GM12878 (cell line): Measurements from ENCODE around the gene COQ5. TPM values are rescaled to one million over a fixed set of nuclear protein-coding genes. Genes with fewer than 3 reads are reported as not detected.
A peak's percentile ranks its signal among the peaks of the same experiment; 100 is the strongest.

Source experiments
- ATAC-seq: fragments of 200-7000 bp; cut with Tn5 transposase; 3 replicates; pipeline ENCODE4 v1.9.1; 2020; ENCODE audit warnings: mild to moderate bottlenecking, moderate library complexity
- BruUV-seq: library from RNA; stranded (reverse); fragments of 400-500 nt; replicated peaks from 2 replicates; lab custom pipeline; 2021; lab: Mats Ljungman, UMichigan
- CTCF ChIA-PET: fragments of 300-600 bp; sonication (Branson Sonifier 250); formaldehyde crosslinking; extraction: SDS; loops from one replicate; lab custom pipeline; 2021; ENCODE audit warnings: inconsistent platforms; lab: Yijun Ruan, JAX
- POLR2A ChIA-PET: fragments of 350-600 bp; formaldehyde crosslinking; extraction: SDS; loops from one replicate; lab custom pipeline; 2021; ENCODE audit warnings: inconsistent platforms; lab: Charles Lee
- RAD21 ChIA-PET: fragments of 300-600 bp; sonication (Branson Sonifier 250); formaldehyde crosslinking; loops from one replicate; lab custom pipeline; 2023; ENCODE audit warnings: antibody characterized with exemption; ENCODE audit not compliant: unreplicated experiment; lab: Charles Lee
- SMC1A ChIA-PET: fragments of 300-600 bp; sonication (Branson Sonifier 250); formaldehyde crosslinking; loops from one replicate; lab custom pipeline; 2023; ENCODE audit not compliant: unreplicated experiment, uncharacterized antibody; lab: Charles Lee
- DNase-seq: peaks from one replicate; pipeline ENCODE4 v3.0.0-alpha.2; 2011; ENCODE audit warnings: low read depth, low spot score
- FAIRE-seq: peaks from 3 replicates; lab custom pipeline; 2011; peaks lifted over from hg19 to GRCh38; lab: Jason Lieb, UNC
- H2AFZ ChIP-seq: 2 replicates; pipeline ENCODE4 v1.6.0; 2011; ENCODE audit warnings: low read depth, low read length, control low read depth; ENCODE audit not compliant: control insufficient read depth
- H3K27ac ChIP-seq: 2 replicates; pipeline ENCODE4 v1.5.1; 2011; ENCODE audit warnings: control low read depth; ENCODE audit not compliant: control insufficient read depth, insufficient read depth
- H3K27me3 ChIP-seq, 2 experiments: replicated peaks in 1 of 2; 2 replicates each; pipeline versions ENCODE4 v1.6.0 to v1.6.1; 2011; ENCODE audit warnings: low read length in 1 of 2; ENCODE audit not compliant: control insufficient read depth in 2 of 2, insufficient read depth in 2 of 2
- H3K36me3 ChIP-seq, 2 experiments: 2 replicates each; pipeline ENCODE4 v1.5.1; 2011; ENCODE audit warnings: low read length in 1 of 2; ENCODE audit not compliant: control insufficient read depth in 2 of 2, insufficient read depth in 2 of 2
- H3K4me1 ChIP-seq: 2 replicates; pipeline ENCODE4 v1.6.1; 2011; ENCODE audit warnings: mild to moderate bottlenecking, low read length, moderate library complexity, mixed read lengths; ENCODE audit not compliant: control insufficient read depth, insufficient read depth
- H3K4me2 ChIP-seq: 2 replicates; pipeline ENCODE4 v1.6.0; 2011; ENCODE audit warnings: control low read depth; ENCODE audit not compliant: control insufficient read depth, insufficient read depth
- H3K4me3 ChIP-seq: fragments of 200-600 bp; sonication (generic); 2 replicates; pipeline ENCODE4 v1.5.1; 2016
- H3K79me2 ChIP-seq: 2 replicates; pipeline ENCODE4 v1.6.0; 2011; ENCODE audit warnings: low read length; ENCODE audit not compliant: control insufficient read depth, insufficient read depth
- H3K9ac ChIP-seq: 2 replicates; pipeline ENCODE4 v1.8.0; 2011; ENCODE audit warnings: low read length, control low read depth, mixed read lengths; ENCODE audit not compliant: control insufficient read depth, insufficient read depth
- H3K9me3 ChIP-seq: replicated peaks from 3 replicates; pipeline ENCODE4 v1.5.1; 2011; ENCODE audit warnings: mild to moderate bottlenecking, low read length; ENCODE audit not compliant: control insufficient read depth, insufficient read depth
- H4K20me1 ChIP-seq: 2 replicates; pipeline ENCODE4 v1.6.0; 2011; ENCODE audit not compliant: control insufficient read depth, insufficient read depth
- BMI1 ChIP-seq: fragments of 450-650 bp; IDR thresholded peaks from 2 replicates; pipeline ENCODE4 v1.6.1; 2016; ENCODE audit warnings: mild to moderate bottlenecking, moderate library complexity, borderline replicate concordance
- FOXM1 ChIP-seq: IDR thresholded peaks from 2 replicates; pipeline ENCODE4 v1.6.1; 2012; ENCODE audit warnings: low read depth, mild to moderate bottlenecking, inconsistent platforms, low read length, moderate library complexity
- IRF3 ChIP-seq: fragments of 450-650 bp; IDR thresholded peaks from 2 replicates; pipeline ENCODE4 v1.6.1; 2014; ENCODE audit warnings: mild to moderate bottlenecking
- NR2F1 ChIP-seq: fragments of 450-650 bp; conservative IDR thresholded peaks from 2 replicates; pipeline ENCODE4 v1.6.1; 2017; ENCODE audit warnings: mild to moderate bottlenecking
- RELB ChIP-seq: fragments of 450-650 bp; IDR thresholded peaks from 2 replicates; pipeline ENCODE4 v1.6.1; 2017; ENCODE audit warnings: low read depth, mild to moderate bottlenecking, moderate library complexity
- WGBS: methylation state at CpG from one replicate; pipeline ENCODE4 v1.1.6; 2016; ENCODE audit warnings: low lambda C conversion rate; ENCODE audit not compliant: insufficient replicate concordance, insufficient coverage; ENCODE audit errors: missing lambda C conversion rate; 5-methylcytosine and 5-hydroxymethylcytosine counted together
- in situ Hi-C: fragments of 300-500 bp; cut with MboI; formaldehyde crosslinking; loops from 9 replicates; pipeline ENCODE4 v1.14.3; 2018; ENCODE audit warnings: mixed read lengths
- intact Hi-C: fragments of 100-400 bp; cut with micrococcal nuclease; formaldehyde crosslinking; loops from one replicate; pipeline ENCODE4 v1.14.2; 2022; ENCODE audit not compliant: unreplicated experiment
- polyA plus RNA-seq, 11 experiments: library from polyadenylated mRNA; depleted of rRNA in 4 of 11; unstranded in 6 of 11; stranded (reverse) in 5 of 11; fragments of >200 nt; fragmentation: Nextera tagmentation in 4 of 11; fragmentation: Illumina TruSeq in 1 of 11; extraction: Ambion mirVana in 4 of 11; extraction: Trizol in 1 of 11; gene quantifications; 1 replicate in 1 of 11; 2 replicates in 10 of 11; pipeline versions ENCODE4 v1.2.1 to v1.2.3, GENCODE V29; 2011 to 2016; ENCODE audit warnings: inconsistent platforms in 2 of 11, missing spikeins in 2 of 11, low read depth in 1 of 11
- total RNA-seq, 4 experiments: library from RNA; depleted of rRNA in 3 of 4; stranded (reverse); fragments of >200 nt in 3 of 4; fragmentation: Illumina TruSeq in 1 of 4; extraction: Trizol in 1 of 4; gene quantifications; 2 replicates each; pipeline versions ENCODE4 v1.2.1 to v1.2.3, GENCODE V29; 2013 to 2021

COQ5 gene
- total and polyA plus RNA-seq, 10 of the 15 experiments (the other 5 are each of a cell fraction or from before 2014, with no cell fraction given), result 24.8 to 69.3 (median 37.8) TPM

DNA sequence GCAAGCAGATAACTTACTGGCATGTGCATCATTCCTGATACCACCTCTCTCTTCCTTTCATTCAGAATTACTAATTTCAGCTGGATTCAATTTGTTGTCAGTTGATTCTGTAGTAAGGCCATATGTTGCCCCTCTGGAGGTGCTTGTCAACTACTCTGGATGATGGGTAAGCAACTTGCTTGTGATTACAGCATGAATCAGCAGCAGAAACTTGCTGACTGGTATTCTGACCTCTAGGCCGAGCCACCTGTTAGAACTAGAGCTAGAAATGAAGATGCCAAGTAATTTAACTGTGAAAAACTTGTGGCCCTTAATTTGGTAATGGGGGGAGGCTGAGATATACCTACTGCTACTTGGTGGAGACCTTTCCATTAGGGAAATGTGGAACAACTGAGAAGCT lies 10.3 kb upstream of the COQ5 start:
- Histone ChIP-seq H3K36me3 (peaks cover 3 to 21% of the 10 kb centered on the region in 2 experiments), H3K79me2 (peaks cover 87% of the 10 kb centered on the region), H3K27me3 (no peaks in the 10 kb centered on the region), H3K4me1 (peaks cover 21% of the 10 kb centered on the region), H3K27ac (no peak overlapping the region), H4K20me1 (peaks cover 5% of the 10 kb centered on the region; the same call in 1 of the 2 replicates), H3K9me3 (no peaks in the 10 kb centered on the region), H2AFZ (no peak overlapping the region), H3K4me3 (peak overlapping the region; percentile 70), H3K9ac (no peak overlapping the region), H3K4me2 (peak overlapping the region; percentile 78)
- RAD21 ChIA-PET, result no interaction called here
- in situ Hi-C loops, result no loop called here
- TF ChIP-seq IRF3 (no peak), NR2F1 (no peak), BMI1 (no peak), FOXM1 (no peak), RELB (no peak)
- SMC1A ChIA-PET, result interaction anchor here (0.7 to 1.7 kb wide), 5 partner anchors 21 to 110 kb away, joined by 3 to 4 read pairs (median 3); no protein-coding TSS in a partner anchor
- 9% methylated on average over 1 of the region's 1 CpG for WGBS
- POLR2A ChIA-PET, result interaction anchor here (0.6 to 1.3 kb wide), 4 partner anchors 11 to 547 kb away, joined by 3 to 11 read pairs (median 6); partner anchors contain the start of gene COQ5
- ATAC-seq, result 0 out of 3 replicates have a peak, but pooled peaks have one; percentile 6
- FAIRE-seq, result no peak
- DNase-seq, result no peak
- CTCF ChIA-PET, result interaction anchor here (0.9 to 2.4 kb wide), 4 partner anchors 10 to 108 kb away, joined by 3 to 10 read pairs (median 5); partner anchors contain the start of genes COQ5 and POP5
- no TSS peak for BruUV-seq
- intact Hi-C loops, result no loop called here
